Stimulated activated CD8-positive, alpha-beta memory T cell treated with anti-CD3 and anti-CD28 coated beads, Interleukin-7, amount 100 ng/mL, for 4 hours (primary cell): ENCODE measurements around the gene KCP.

Experiments
- DNase-seq, 2 donors: peaks; one replicate each; pipeline ENCODE4 v3.0.0-alpha.2; 2020; ENCODE audit warnings: low read depth in 2 of 2

KCP gene

DNA sequence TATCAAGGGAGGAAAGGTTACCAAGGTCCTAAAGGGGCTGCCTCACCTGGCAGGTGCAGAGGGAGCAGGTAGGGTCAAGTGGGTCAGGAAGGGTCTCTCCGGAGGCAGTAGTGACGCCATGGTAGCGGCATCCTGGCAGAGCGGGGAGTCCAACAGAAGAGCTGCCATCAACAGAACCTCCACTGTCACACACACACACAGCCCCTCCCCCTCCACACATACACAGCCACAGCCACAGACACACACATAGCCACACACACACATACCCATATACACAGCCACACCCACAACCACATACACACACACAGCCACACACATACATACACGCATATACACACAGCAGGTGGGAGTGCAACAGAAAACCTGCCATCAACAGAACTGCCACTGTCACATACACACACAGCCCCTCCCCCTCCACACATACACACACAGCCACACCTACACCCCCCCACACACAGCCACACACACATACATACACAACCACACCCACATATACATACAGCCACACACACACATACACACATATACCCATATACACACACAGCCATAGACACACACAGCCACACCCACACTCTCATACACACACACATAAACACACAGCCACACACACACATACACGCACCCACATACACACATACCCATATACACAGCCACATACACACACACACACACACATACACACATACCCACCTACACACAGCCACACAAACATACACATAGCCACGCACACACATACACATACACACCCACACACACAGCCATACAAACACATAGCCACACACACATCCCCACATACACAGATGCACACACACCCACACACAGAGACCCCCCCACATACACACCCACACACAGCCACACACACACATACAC lies 23.1 kb downstream of the KCP start:
- DNase-seq: no peak

DNA sequence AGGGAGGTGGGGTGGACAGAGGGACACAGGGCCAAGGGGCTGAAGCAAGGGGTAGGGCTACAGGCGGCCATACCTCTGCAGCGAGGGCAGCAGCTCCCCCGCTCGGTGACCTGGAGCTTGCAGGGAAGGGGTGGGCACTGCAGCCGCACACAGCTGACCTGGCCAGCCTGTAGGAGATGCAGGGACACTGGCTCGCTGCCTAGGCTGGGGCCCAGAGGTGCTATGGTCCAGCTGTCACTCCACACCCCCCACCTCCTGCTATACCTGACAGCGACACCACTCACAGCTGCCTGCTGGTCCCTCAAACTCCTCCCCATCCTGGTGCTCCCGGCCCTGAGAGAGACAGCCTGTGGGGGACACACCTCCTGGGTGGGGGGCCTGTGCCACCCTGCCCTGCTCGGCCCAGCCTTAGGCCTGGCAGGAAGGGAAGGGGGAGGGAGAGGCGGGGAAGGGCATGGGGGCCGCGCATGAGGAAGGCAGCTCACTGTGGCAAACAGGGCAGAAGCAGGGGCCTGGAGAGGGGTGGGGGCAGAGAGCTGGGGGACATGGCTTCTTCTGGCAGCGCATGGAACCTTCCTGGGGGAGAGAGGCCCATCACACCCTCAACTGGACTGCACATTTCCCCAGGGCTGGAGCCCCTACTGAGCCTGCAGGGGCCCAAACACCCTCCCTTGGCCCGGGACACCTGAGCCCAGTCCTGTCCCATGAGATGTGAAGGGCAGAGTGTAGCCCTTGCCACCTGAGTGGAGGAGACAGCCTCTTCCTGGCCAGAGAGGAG lies 23.9 kb downstream of the KCP start:
- no peak for DNase-seq

DNA sequence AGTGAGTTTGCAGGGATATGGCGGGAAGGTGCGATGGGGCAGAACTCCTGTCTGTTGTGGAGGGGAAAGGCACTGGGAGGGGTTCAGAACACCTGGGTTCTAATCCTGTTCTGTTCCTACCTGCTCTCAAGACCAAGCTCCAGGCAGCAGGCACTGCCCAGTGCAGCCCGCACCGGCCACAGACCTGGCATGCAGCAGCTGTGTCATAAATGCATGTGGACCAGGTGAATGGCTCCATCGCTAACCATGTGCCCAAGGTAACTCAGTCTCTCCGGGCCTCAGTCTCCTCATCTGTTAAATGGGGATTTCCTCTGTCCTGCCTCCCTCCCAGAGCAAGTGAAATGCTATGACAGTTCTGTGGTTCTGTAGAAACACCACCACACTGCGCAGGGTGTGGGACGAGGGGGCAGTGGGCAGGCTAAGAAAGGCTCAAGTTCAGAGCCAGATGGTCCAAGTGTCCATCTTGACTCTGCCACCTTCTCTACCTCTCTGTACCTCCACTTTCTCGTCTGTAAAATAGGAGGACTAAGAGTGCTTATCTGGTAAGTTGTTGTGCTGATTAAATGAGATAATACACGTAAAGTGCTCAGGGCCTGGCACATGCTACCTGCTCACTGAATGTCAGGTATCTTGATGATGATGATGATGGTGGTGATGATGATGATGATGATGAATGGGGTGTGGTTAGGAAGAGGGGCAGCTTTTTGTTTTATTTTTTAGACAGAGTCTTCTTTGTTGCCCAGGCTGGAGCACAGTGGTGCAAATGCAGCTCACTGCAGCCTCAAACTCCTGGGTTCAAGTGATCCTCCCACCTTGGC lies 24.9 kb downstream of the KCP start:
- DNase-seq: no peak

DNA sequence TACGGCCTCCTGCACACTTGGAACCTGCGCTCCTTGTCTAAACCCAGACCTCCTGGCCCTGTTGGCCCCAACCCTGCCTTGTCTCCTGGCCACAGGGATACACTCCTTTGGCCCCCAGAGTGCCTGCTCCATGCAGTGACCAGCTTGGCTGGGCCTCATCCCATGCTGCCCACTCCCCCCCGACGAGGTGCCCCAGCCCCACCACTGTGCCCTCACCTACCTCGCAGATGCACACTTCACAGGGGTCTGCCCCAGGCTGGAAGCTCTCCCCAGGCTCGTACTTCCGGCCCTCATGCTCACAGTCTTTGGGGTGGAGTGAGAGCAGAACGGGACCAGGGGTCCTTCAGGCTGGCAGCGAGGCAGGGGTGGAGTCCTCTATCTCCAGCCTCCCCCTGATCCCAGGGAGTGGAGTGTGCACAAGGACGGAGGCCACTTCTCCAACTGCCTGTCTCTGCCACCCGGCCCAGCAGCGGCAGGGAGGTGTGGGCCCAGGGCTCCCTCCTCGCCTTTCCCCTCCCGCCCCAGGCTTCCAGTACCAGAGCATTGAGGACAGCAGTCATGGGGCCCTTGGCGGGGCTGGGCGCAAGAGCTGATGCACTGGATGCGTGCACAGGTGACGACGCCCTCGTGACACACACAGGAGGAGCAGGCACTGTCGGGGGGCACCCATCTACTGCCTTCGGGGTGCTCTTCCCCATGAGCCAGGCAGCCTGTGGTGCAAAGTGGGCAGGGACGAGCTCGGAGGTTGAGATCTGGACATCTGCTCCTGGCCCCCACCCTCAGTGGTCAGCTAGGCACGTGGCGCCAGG lies 25.7 kb downstream of the KCP start:
- DNase-seq: no peak

DNA sequence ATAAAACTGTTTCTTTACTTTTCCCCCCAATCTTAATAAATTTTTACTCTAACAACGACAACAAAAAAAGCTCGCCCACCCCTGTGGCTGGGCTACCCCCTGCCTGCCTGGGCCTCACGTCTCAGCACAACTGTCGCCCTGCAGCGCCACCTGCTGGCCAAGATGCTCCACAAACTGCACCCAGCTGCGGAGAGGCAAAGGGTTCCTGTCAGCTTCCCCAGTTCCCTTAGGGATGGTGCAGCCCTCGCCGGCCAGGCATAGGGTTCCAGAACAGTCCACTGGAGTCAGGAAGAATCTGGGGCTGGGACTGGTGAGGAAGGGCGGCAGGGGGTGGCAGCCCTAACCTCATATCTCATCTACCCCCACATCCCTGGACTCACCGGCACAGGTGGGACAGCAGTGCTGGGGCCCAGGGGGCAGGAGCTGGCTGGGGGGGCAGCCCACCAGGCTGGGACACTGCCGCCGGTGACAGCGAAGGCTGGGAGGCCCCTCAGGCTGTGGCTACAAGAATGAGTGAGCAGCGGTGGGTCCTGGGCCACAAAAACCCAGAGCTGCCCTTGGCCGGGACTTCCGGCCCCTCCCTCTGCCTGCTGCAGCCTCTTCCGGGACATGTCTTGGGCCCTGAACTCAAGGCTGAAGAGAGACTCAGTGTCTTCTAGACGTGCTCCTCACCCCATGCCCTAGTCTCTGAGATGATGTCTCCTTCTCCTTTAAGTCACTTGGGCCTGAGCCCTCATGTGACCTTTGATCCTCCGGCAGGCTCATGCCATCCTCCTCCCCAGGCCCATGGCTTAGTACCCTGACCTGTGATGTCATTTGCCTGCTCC lies 26.7 kb downstream of the KCP start:
- peak; percentile 66 to 70 for DNase-seq

DNA sequence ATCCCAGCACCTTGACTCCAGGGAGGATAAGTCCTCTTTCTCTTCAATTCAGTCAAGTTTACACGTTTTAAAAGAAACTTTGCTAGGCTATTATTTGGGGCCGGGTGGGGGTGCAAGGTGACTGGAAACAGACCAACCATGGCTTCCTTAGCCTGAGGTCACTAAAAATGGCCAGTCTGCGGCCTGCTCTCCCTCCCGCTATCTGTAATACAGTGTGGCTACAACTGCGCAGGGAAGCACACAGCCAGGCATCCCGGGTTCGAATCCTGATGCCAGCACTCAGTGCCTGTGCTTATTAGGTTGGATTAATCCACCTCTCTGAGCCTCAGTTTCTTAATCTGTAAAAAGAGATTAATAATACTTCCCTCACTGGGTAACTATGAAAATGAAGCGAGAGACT lies 28.4 kb downstream of the KCP start:
- DNase-seq: no peak

DNA sequence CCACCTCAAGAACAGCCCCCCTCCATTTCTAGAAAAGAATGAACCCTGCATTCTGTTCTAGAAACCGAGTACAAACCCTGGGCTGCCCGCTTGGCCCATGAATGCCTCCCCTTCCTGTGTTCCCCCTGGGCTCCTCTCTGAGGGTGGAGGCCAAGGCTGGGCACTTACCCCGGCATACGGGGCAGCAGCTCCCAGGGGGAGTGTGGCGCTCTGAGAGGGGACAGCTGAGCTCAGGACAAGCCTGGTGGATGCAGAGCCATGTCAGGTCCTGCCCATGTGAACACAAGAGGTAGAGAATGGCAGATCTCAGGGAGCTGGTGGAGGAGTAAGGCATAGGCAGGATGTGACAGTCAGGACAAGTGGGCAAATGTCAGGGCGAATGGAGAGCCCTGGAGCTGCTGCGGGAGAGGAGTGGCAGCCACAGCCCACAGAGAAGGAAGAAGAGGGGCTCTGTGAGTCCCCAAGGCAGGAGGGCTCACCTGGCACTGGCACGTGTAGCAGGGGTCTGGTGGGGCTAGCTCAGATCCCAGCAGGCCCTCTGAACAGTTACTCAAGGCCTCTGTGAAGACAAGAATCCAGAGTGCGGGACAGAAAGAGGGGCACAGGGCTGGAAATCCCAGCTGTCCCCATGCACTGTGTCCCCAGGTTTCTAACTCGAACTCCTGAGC lies 28.9 kb downstream of the KCP start:
- no peak for DNase-seq

DNA sequence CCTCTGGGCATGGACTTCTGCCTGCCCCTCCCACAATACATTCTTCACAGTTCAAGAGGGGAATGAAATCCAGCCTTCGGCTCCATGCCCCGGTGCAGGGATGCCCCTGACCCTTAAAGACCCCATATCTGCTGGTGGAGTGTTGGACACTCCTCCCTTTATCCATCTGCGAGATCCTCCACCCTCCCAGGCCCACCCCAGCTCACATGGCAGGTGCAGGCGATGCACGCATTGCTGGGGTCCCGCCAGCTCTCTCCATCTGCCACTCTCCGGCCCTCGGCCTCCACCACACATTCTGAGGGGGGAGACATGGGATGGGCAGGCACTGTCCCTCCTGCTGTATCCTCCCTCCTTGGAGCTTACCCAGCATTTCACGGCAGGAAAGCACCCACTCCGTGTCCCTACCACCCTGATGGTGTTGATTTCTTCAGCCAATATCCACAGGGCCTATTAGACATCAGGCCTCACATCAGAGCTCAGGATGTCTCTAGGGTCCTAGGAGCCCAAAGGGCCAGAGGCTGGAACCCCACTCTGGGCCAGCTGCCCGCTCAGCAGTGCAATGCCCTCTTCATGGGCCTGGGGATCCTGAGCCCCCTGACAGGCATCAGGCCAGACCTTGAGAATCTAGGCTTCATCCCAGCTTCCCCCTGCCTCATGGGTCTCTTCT lies 29.6 kb downstream of the KCP start:
- no peak for DNase-seq

DNA sequence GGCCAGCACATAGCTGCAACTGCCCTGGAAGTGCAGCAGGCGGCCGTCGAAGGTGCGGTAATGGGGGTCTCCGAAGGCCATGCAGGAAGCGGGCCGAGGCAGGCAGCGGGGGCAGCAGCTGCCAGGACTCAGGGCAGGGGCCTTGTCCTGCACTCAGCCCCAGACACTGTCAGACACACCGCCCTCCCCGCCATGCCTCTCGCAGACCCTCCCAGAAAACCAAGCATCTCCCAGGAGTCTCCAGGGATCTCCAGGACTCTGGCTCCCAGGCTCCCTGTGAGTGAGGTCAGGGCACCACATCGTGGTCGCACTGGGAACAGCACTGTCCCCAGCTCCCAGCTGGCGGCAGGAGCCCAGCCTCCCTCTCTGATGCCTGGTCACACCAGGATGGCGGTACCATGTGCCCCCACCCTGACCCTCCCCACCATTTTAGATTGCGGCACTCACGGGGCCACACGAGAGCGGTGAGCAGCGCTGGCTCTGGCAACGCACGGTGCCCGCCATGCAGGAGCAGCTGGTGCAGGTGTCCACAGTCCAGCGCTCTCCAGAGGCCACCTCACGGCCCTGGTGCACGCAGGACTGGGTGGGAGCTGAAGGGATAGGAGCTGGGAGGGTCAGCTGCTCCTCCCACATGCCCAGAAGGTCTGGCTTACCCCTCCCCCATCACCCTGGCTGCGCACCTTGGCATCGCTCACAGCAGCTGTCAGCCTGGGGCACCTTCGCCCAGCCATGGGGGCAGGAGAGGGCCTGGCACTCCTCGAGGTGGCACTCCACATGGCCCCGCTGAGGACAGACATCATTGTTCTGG lies 30.4 kb downstream of the KCP start:
- no peak for DNase-seq

DNA sequence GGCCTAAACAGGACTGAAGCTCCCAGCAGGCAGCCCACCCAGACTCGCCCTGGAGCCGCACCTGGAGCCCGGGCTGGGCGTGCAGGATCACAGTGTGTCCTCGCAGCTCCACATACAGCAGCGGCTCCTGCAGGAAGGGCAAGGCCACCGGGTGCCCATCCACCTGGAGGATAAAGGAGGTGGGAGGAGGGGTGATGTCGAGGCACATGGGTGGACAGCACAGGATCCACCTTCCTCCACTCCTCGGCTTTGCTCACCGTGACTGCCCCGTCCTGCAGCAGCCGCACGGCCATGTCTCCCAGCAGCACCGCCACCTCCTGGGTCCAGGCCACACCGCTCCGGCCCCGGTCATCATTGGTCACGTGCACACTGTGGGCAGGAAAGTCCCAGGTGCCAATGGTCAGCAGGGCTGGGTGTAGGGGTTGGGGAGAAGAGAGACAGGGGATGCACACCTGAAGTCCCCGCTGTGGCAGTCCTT lies 31.0 kb downstream of the KCP start:
- DNase-seq: no peak

DNA sequence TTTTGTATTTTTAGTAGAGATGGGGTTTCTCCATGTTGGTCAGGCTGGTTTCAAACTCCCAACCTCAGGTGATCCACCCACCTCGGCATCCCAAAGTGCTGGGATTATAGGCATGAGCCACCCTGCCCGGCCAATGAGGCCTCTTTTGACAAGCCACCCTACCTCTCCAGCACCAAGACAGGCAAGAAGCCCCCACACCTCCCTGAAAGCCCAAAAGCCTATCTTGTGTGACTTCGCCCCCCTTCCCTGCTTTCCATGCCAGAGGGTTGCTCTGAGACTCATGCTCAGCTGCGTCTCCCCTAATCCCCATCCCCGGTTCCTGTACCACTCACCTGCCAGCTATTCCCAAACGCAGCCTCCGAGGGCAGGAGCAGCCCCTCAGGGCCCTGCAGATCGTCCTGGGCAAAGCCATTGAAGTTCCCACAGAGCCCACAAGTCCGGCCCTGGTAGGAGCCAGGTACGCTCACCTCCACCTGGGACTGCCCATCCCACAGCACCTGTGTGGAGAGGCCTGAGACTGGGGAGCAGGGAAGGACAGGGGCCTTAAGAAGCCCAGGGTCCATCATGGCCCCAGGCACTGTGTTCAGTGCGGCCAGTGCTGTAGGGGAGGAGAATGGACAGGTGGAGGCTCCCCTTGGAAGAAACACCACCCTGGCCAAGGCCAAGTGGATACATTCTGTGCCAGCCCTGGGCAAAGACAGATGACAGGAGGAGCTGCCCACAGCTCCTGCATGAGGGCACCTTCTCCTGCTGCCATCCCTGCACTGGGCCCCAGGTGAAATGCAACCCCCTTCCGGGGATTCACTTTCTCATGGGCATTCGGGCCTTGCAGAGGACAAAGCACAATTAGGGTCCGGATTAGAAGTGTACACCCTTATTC lies 32.0 kb downstream of the KCP start:
- no peak for DNase-seq

DNA sequence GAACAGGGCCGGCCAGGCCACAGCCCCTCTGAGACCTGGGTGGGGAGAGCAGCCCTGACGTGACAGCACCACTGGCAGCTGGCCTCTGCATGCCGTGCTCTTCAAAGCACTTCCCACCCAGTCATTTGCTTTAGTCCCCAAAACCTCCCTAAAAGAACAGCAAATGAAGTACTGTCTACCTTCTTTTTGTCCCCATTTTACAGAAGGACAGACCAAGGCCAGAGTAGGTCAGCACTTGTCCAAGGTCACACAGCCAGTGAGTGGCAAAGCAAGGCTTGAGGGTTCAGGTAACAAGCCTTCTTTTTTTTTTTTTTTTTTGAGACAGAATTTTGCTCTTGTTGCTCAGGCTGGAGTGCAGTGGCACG lies 32.8 kb downstream of the KCP start:
- no peak for DNase-seq

DNA sequence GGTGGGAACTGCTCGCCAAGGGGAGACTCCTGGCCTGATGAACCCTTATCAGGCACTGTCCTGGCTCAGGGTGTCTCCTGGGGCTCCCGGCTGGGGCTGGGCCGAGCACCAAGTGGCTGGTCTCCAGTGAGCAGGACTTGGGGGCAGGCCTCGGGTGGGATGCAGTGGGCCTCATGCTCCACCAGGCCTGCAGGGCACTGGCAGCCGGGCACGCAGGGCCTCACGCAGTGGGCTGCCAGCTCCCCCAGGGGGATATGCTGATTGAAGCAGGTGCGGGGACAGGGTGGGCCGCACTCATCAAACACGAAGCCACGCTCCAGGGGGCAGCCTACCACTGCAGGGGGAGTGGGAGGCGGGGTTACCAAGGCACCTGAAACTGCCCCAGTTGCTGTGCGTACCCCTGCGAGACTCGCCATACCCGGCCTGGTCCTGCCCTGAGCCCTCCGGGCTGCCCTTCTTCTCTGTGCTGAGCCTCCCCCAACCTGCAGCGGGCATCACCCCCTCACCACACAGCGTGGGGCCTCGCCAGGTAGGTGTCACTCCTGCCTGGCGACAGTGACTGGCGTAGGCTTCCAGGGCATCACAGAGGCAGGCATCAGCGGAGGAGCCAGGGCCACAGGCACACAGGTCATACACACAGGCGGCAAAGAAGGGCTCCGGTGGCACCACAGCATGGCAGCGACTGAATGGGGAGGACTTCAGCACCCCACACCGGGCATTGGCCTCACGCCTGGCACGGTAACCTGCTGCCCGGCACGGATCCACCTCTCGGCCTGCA lies 33.3 kb downstream of the KCP start:
- DNase-seq: no peak

DNA sequence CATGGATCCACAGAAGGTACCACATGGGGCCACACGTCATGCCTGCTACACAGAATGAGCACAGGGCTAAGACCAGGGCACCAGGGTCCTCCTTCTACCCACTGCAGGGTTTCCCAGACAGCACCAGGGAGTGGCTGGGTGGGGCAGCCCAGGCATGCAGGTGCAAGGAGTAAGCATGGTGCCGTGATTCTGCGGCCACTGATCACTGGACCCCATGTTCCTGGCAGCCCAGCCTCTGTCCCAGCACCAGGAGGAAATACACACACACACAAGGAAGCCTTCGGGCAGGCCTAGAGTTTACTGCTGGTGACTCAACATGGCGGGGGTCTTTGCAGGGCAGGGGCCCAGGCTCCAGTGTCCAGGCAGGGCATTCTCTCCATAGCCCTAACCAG lies 33.9 kb downstream of the KCP start:
- no peak for DNase-seq

DNA sequence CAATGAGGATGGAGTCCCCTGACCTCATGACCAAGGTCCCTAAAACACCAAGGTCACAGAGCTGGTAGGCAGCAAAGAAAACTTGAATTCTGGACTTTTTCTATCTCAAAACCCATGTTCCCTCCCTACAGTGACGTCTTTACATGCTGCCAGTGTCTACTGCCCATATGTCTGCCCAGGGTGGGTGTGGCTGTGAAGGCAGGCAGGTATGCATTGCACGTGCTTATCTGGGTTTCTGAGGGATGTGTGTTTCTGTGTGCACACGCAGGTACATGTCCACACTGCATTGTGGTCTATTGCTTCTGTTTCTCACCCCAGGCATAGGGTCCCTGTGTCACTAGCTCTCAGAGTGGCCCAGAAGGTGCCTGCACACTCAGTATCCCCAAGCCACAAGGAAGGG lies 34.4 kb downstream of the KCP start:
- no peak for DNase-seq

DNA sequence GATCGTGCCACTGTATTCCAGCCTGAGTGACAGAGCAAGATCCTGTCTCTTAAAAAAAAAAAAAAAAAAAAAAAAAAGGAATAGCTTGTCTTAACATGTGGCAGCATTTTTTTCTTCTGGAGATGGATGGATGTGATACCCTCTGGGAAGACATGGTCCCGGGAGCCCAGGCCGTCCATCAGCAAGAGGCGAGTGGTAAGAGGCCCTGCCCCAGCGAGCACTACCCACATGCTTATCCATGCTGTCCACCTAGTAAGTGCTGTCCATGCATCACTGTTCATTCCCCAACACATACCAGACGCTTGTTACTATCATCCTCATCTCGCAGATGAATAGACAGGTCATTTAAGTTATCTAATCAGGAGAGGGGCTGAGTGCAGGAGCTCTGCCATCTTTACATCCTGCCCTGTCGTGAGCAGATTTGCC lies 35.0 kb downstream of the KCP start:
- no peak for DNase-seq
